Activated T-cell treated with anti-CD3 and anti-CD28 coated beads for 24 hours (primary cell): ENCODE data around the gene NEURL1.

Experiments
- DNase-seq: peaks from one replicate; pipeline ENCODE4 v3.0.0-alpha.2; 2020; ENCODE audit warnings: low read depth

The NEURL1 gene

DNA sequence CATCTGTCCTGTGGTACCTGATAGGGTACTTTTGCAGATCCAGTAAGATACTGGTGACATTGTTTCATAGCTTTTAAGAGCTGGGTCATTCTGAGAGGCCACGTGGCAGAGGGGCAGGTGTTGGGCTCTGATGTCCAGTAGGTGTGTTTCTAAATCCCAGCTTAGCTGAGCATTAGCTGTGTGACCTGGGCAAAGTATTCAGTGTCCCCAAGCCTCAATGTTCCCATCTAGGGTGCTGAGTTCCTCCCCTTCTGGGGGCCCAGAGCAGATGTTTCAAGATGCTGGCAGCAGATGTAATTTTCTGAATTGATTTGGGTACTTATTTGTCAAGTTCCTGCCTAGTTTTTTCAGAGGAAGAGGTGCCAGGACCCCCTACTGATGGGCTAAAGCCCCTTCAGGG is 52.9 kb downstream of the NEURL1 start:
- DNase-seq = no peak

DNA sequence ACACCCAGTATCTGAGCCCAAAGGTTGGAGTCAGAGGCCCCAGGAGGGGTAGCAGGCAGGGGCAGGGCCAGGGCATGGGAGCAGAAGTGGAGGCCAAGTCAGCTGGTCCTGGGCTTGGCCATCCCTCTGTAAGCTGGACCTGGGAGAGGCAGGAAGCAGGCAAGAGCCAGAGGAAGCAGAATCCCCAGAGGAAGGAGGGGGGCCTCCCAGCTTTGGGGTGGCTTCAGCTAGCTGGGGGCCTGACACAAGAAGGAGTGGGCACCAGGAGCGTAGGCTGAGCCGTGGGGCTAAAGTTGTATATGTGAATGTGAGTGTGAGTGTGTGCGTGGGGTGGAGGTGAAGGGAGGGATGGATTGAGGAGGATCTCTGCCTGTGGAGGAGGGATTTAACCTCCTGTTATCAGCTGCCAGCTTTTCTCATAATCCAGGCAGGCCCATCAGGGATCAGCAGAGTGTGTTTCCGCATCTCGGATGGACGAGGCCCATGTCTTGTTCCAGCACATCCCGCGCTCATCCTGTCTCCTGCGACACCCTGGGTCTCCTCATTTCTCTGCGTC is 54.0 kb downstream of the NEURL1 start:
- DNase-seq = no peak

DNA sequence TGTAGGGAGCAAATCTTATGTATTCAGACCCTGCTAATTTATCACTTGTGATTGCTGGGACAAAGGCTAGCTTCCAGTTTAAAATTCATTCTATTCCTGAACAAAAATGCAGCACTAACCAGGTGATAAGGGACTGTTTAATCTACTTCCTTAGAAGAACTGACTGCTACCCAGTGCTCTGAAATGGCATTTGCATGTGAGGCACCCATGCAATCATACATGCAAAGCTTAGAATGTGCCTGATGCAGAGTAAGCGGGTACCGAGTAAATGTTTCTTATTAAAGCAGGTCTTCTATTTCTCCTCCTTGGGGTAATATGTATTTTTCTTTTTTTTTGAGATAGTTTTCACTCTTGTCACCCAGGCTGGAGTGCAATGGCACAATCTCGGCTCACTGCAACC is 54.5 kb downstream of the NEURL1 start:
- no peak for DNase-seq

DNA sequence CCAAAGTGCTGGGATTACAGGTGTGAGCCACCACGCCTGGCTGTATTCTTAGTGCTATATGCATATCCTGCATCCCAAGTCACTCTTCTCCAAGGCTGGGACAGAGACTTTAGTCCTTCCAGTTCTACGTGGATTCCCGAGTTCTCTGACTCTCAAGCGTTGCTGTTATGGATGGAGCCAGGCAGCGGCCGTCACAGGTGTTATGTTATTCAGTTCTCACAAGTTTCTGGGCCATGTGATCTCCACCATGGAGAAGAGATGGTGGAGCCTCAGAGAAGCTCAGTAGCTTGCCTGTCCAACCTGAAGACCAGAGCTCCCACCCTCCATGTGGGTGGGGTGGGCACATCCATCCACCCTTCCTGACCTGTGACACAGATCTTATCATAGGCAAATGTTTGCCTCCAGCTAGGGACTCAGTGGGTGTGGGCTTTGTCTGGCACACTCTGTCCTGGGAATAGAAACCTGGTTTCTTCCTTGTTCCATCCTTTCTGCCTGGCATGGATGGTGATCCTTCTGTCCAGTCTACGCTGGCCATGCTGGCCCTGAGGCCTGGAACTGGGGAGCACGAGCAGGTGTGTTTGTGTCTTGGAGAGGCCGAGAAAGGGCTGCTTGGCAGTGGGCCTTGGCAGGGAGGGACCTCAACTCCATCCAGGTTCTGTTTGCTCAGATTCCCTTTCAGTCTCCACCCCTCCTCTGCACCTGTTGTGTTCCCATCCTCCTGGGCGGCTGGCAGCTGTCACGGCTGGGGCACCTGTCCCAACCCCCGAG is 55.3 kb downstream of the NEURL1 start:
- no peak for DNase-seq

DNA sequence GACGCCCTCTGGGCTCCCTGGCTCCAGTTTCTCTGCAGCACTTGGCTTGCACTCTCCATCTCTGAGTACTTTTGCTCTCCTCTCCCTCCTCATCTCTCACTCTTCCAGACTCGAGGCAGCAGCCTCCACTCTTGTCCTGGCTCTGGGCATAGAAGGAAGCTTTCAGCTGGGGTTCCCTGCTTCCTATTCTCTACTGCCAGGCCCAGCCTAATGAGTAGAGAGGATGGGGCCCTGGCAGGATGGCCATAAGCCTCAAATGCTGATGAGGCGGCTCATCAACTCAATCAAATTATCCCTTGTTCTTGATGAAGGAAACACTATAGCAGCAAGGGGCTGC is 55.8 kb downstream of the NEURL1 start:
- no peak for DNase-seq

DNA sequence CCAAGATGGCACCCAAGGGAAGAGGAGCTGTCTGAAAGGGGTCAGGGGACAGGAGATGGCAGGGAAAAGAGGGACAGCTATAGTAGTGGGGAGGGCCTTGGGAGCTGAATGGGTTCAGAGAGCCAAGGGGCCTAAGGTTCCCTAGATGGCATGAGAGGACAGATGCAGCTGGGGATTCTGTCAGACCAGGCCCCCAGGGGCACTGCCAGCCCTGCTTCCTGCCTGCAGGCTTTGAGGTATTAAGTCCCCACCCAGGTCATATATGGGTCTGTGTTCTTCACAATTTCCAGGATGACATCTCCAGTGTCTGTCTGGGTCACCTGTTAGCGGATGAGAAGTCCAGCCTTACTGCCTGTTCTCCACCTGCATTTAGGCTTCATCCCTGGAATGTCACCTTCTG is 56.7 kb downstream of the NEURL1 start:
- DNase-seq = no peak

DNA sequence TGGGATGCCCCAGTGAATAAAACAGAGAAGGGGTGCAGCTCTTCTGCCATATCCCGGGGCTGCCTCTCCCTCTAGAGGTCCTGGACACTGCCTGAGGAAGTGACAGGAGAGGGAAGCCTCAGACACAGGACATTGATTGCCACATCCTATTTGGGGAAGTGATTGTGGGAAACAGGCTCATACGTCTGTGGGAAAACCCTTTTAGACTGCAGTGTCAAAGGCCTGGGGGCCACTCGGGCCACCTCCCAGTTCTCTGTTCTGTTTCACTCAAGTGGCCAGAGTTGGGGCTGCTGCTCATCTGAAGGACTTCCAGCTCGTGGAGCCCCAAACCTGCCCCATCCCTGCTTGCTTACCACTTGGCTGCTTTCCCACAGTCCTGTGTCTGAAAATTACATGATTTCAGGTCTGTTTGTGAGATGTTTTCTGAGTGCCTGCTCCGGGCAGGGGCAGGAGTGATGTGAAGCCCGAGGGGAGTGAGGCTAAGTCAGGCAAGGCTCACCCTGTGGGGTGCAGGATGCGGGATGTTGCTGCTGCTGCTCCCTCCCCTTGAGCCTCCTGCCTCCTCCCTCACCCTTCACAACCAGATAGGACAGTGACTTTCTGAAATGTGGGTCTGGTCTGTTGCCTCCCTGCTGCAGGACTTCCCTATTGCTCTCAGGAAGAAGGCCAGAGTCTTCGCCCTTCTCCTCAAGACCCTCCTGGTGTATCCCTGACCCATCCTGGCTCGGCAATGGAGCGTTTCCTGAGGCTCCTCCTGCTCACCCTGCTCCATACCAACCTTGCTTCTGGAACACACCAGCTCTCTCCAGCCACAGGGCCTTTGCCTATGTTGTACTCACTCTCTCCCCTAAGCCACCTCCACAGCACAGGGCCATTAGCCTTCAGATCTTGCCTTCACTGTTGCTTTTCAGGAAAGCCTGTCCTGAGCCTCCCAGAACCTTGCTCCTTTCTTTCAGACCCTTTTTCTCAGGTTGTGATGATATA is 58.4 kb downstream of the NEURL1 start:
- no peak for DNase-seq

DNA sequence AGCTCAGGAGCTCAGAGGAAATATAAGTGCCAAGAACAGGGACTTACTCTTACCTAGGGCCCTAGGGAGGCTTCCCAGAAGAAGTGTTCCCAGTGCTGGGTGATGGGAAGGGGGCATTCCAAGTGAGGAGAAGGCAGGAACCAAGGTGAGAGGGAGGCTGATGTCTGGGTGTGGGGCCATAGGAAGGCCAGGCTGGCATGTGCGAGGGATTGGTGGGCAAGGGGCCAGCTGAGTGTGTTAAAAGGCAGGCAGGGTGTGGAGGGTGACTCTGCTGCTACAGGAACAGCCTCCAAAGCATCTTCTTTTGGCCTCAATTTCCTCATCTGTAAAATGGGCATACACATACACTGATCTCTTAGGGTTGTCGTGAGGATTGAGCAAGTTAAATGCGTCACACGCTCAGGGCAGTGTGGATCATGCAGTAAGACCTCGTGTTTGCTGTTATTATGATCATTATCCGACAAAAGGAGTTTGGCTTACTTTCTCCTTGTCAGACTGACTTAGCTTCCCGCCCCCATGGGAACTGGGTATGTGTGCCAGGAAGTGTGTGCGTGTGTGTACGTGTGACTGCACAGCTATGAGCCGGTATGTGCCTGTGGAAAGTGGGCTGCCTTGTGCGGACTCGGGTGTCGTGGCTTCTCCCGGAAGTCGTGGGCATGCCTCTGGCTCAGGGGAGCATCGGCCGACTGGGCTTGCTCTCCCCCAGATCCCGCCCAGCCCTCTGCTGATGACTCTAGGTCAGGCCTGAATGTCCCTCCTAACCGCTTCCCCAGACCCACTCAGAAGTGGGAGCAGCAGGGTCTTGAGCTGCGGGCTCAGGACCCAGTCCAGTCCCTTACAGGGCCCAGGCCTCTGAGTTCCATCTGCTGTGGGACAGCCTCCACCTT is 59.6 kb downstream of the NEURL1 start:
- no peak for DNase-seq

DNA sequence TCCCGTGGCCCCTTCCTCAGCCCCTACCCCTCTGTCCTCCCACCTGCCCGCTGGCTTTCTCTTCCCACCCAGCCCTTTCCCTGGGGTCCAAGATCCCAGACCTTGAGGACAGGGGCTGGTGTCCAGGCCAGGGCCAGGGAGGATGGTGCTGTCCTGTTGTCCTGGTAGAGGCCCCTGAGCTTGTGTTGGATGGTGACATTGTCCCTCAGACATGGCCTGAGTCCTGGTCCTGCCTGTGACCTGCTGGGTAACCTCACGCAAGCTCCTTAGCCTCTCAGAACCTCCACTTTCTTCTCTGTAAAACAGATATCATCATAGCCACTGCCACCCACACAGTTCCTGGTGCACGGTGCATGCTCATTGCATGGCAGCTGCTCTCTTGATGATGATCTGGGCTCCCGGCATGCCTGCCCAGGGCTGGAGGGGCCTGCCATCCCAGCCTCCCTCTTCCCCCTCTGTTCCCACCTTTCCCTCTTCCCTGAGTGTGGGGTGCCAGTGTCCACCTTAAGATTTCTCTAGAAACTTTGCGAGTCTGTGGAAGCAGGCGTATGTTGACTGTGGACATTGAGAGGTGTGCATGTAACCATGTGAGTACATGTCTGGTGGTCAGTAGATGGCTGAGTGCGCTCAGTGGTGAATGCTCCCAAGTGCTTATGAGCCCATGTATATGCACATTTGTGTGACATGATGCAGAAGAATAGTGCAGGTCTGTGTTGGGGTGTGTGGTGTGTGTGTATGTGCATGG is 60.4 kb downstream of the NEURL1 start:
- peak; percentile 28 for DNase-seq

DNA sequence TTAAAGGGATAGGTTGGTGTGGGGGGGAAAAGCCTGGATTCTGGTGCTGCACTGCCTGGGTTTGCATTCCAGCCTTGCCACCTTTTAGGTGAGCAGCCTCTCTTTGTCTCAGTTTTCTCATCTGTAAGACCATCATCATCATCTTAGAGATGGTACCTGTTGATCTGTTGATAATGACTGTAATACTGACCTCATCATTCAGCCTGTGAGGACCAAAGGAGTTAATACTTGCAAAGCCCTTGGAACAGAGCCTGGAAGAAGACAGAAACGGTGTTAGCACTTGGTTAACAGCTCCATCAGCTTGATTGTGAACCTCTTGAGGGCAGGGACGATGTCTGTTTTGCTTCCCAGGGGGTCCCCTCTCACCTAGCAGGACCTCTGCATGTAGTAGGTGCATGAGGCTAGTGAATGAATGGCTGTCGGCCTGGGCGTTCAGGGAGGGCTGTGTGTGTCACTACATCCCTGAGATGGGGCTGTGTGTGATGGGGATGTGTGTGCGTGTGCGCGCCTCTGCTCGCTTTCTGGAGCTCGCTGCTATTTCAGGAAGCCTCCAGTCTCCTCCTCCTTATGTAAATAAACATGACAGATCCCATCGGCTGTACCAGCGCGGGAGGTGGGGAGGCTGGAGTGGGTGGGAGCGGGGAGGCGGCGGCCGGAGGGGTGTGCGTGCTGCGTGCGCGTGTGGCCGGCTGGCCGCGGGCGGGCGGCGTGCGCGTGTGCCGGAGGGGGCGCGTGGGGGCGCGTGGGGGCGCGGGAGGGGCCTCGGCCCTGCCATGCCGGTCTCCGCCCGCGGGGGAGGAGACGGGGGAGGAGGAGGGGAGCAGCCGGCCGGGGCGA is 61.2 kb downstream of the NEURL1 start:
- DNase-seq = no peak

DNA sequence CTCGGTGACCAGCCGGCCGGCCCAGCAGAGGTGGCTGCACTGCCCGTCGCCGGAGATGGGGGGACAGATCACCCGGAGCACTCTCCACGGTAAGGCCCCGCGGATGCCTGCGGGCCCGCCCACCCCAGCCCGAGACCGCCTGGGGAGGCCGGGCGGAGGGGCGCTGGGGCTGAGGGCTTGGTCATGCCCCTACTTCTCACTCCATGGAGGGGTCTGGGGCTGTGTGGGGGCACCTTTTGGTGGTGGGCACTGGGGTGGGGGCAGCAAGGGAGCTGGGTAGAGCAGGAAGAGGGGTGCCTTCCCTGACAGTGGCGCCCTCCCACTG is 61.8 kb downstream of the NEURL1 start:
- DNase-seq = no peak

DNA sequence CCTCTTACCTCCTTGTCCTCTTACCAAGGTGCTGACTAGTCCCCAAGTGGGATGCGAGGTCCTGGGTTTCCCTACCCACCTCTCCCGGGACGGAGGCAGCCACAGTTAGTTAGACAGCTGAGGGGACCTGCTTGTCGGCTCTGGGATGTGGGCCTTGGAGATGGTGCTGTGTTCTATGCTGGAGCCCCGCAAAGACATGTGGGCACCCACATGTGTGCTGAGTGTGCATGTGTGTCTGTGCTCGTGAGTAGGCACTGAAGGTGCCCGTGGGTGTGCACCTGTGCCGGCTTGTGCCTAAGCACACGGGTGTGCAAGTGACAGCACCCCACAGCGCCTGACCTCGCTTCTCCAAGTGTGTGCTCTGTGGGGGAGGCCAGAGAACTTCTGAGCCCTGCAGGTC is 62.2 kb downstream of the NEURL1 start:
- DNase-seq = no peak

DNA sequence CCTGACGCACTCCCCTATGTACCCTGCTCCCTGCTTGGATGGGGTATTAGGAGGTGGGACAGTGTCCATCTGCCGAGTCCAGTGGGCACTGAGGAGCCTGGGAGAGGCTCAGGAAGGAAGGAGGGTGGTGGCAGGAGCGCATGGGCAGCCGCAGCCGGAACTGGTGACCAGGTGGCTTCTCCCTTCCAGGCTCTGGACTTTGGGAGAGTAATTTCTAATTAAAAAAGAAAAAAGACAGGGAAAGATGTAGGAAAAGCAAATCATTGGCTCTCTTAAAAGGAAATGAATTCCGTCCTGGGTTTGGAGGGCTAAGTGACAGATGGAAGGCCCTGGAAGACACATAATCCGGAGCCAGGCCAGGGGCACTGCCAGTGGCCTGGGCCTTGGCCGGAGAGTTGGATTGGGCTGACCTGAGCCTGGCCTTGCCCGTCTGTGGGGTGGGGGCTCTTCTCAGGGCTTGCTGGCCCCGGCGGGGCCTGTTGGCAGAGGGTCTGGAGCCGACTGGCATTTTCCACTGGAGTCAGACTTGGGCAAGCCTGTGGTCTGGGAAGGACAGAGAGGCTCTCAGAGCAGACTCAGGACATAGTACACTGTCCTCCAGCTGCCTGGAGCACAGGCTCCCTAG is 63.0 kb downstream of the NEURL1 start:
- DNase-seq = no peak

DNA sequence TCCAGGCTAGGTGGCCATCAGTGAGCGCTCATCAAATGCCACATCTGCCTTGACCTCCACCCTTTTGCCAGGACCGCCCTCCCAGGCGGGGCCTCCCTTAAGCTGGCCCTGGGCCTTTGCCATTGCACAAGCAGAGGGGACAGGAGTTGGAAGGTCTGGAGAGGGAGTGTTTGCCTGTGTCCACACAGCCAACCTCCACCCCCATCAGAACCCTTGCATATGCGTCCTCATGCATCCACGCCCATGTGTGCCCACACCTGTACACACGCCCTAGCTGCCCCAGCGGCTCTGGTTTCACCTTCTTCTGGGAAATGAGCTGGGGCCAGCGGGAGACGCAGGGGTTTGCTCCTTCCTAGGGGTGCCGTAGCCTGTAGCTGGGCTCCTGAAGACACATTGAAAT is 64.0 kb downstream of the NEURL1 start:
- DNase-seq = no peak

DNA sequence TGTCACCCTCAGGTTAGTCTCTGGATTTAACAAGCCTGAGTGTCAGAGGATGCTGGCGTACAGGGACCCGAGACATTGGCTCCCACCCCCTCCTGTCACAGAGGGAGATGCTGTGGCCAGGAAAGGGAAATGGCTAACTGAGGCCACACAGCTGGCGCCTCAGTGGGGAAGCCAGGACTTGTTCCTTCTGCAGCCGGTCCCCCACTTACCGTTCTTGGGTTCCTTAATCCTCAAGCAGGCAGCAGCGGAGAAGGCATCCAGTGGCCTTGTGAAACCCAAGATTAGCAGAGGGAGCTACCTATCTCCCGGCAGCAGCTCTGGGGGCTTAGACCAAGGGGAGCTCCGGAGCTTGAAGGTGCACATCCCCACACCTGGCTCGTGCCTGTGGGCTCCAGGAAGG is 65.4 kb downstream of the NEURL1 start:
- no peak for DNase-seq

DNA sequence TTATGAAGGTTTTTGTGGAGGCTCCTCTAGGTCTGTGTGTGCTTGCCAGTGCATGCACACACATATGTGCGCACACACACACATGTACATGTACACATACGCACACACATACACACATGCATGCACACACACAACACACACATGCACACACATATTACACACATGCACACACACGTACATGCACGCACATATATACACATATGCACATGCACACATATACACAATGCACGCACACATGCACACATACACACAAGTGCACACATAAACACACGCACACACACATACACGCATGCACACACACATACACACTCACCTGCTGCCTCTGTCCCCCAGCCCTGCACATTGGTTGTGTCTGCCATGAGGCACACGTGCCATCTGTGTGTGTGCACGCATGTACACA is 66.3 kb downstream of the NEURL1 start:
- no peak for DNase-seq

DNA sequence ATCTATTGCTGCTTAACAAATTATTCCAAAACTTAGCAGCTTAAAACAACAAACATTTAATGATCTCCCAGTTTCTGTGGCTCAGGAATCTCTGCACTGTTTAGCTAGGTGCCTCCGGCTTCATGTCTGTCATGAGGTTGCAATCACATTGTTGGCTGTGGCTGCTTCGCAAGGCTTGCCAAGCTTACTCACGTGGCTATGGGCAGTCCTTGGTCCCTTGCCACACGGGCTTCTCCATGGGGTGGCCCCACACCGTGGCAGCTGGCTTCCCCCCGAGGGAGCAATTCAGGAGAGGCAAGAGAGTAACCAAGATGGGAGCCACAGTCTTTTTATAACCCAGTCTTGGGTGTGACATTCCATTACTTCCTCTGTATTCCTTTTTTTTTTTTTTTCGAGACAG is 67.4 kb downstream of the NEURL1 start:
- DNase-seq = no peak

DNA sequence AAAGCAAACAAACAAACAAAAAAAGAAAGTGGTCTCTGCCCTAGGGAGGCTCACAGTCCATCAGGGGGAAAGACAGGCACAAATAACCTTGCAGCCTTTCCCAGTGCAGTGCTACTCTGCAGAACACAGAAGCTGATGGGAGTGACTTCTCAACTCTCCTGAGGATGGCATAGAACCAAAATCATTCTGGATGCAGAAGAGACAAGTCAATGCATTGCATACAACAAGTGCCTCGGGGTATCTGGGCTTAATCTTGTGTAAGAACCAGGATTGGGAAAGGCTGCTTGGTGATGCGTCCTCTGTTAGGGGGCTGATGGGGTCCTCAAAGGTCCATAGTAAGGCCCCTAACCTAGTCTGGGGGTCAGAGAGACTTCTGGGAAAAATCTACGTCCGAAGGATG is 68.9 kb downstream of the NEURL1 start:
- DNase-seq = no peak

DNA sequence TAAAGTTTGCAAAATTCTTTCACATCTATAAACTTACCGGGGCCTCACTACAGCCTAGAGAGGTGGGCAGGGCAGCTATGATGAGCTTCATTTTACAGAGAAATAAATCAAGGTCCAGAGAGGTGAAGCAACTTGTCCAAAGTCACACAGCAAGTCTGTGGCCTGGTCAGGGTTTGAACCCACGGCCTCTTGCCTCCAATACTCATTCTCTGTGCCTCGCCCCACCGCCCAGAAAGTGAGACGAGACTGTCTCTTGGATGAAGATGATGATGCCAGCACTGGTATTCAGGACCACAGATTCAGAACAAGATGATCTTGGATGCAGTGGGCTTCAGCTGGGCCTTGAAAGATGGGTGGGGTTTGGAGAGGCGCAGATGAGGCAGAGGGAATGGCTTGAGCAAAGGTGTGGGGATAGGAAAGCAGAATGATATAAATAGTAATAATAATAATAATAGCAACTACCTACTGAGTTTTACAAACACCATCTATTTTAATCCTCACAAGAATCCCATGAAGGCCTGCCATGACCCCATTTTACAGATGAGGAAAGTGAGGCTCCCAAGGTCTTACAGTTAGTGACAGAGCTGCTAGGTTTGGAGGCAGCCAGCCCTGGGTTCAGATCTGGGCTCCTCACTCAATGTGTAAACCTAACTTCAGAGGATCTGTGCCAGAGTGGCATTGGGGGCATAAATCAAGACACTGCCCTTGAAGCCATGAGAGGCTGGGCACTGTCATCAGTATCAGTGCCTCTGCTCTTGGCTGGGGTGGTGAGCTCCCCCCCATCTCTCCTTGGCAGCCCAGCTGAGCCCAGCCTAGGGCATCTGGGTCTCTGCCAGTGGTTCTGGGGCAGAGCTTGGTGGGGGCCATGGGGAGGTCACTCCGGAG is 70.0 kb downstream of the NEURL1 start:
- DNase-seq = no peak
